Cardiac fibroblast (primary cell): ENCODE measurements around the gene CD207.

Source experiments
- DNase-seq, 2 donors: peaks; one replicate each; pipeline versions ENCODE4 v3.0.0 to v3.0.0-alpha.2; 2010; ENCODE audit warnings: low read depth in 2 of 2
- H3K4me3 ChIP-seq, 2 donors: replicated peaks in 1 of 2; 1 replicate in 1 of 2; 2 replicates in 1 of 2; pipeline ENCODE4 v1.5.1; 2011; ENCODE audit warnings: low read depth in 2 of 2, low read length in 2 of 2, mild to moderate bottlenecking in 2 of 2, moderate library complexity in 1 of 2
- TF ChIP-seq, protein P1 (sequence below): IDR thresholded peaks from one replicate; pipeline ENCODE4 v1.5.1; 2011; ENCODE audit warnings: low read depth, mild to moderate bottlenecking, low read length, inconsistent platforms

CD207 gene

DNA sequence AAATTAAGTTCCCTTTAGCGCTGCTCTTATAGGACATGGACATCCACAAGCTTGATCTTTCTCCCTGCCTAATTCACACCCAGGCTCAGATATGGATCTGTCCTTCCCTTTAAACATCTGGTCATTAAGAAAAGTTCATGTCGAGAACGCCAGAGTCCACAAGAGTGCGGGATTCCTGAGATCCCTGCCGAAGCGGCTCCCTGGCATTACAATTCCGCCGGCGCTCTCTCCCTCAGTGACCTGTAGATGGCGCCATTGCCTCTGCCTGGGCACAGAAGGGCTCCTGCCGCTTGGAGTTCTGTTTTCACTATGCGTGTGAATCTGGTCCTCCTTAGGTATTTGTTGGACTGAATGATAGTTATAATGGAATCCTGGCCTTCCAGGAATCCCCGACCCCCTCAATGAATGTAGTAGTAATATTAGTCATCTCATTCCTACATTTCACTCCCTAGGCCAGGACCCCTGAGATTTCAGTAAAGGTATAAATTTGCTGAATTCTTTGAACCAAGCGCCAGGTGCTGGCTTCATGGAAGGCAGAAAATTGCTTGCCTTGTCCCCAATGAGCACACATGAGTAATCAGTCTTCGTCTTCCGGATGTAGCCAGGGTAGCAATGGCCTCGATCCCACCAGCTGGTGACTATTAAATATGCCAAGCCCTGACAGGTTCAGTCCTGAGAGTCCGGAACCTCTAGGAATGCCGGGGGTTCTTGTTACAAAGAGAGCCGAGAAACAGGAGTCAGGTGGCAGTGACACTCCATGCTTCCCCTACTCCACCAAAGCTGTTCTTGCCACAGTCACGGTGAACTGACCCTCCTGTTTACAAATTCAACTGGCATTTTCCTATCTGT lies 26.4 kb upstream of the CD207 start:
- DNase-seq: peak; percentile 78 to 80
- TF ChIP-seq, protein P1, sequence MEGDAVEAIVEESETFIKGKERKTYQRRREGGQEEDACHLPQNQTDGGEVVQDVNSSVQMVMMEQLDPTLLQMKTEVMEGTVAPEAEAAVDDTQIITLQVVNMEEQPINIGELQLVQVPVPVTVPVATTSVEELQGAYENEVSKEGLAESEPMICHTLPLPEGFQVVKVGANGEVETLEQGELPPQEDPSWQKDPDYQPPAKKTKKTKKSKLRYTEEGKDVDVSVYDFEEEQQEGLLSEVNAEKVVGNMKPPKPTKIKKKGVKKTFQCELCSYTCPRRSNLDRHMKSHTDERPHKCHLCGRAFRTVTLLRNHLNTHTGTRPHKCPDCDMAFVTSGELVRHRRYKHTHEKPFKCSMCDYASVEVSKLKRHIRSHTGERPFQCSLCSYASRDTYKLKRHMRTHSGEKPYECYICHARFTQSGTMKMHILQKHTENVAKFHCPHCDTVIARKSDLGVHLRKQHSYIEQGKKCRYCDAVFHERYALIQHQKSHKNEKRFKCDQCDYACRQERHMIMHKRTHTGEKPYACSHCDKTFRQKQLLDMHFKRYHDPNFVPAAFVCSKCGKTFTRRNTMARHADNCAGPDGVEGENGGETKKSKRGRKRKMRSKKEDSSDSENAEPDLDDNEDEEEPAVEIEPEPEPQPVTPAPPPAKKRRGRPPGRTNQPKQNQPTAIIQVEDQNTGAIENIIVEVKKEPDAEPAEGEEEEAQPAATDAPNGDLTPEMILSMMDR: peak; percentile 98
- no peak overlapping the region for H3K4me3 ChIP-seq

DNA sequence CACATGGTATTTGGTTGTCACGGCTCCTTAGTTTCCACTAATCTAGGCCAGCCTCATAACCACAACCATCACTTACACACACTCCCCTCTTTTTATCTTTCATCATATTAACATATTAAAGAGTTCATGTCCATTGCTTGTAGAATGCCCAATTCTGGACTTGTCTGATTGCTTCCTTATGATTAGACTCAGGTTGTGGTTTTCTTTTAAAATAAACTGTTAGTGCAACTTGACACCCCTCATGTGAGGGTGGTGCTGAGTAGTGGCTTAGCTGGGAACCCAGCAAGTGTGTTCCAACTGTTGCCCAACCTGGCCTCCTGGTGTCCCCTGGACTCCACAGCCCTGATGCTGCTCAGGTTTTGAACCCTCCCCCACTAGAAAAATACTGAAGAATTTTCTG lies 20.1 kb upstream of the CD207 start:
- TF ChIP-seq, protein P1: no peak
- H3K4me3 ChIP-seq: no peak overlapping the region
- no peak for DNase-seq

DNA sequence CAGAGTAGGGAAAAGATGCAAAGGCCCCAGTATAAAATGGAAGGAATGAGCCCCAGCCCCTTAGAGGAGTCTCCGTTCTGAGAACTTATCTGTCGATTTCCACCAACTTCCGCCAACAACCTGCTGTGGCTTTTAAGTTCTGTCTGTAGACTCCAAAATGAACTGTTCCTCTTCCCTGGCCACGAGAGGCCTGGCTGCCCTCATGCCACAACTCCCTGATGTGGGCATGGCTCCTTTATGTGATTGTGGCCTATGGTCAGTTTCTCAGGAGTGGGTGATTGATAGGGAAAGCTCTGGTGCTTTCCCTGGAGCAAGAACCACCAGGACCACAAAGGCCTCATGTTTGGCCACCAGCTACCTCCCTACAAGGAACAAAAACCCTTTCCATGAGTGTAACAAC lies 18.8 kb upstream of the CD207 start:
- DNase-seq: no peak
- TF ChIP-seq, protein P1: no peak
- no peak overlapping the region for H3K4me3 ChIP-seq

DNA sequence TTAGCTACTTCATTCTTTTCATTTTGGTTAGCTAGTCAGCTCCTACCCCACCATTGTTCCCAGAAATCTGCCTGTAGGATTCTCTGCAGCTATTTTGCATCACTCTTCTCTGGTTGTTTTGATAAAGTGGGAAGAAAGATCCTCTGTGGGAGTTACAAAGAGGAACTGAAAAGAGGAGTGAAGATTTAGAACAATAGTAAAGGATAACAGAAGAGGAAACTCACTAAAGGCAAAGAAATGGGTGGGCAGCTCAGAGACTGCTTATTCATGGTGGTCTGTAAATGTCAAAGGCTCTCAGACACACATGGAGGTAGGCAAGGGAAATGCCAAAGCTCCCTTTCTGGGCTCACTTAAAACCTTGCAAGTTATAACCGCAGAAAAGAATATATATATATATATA lies 17.2 kb upstream of the CD207 start:
- no peak for DNase-seq
- TF ChIP-seq, protein P1: no peak
- no peak overlapping the region for H3K4me3 ChIP-seq

DNA sequence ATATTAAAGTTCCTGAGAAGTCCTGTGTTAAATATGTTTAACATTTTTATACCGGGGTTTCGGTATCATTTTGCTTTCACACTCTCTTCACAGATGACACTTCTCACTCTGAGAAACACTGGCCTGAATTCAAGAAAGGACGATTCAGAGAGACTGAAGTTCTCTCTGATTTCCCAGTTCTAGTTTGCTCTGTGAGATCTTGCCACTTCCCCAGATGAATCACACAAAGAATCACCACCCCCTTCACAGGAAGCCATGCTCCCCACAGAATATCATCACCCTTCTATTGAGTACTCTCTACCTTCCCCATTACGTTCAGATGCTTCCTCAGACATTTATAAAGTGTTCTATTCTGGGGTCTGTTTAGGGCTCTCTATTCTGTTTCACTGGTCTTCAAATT lies 16.1 kb upstream of the CD207 start:
- TF ChIP-seq, protein P1: no peak
- no peak overlapping the region for H3K4me3 ChIP-seq
- peak in 1 of 2 donors; percentile 28 for DNase-seq

DNA sequence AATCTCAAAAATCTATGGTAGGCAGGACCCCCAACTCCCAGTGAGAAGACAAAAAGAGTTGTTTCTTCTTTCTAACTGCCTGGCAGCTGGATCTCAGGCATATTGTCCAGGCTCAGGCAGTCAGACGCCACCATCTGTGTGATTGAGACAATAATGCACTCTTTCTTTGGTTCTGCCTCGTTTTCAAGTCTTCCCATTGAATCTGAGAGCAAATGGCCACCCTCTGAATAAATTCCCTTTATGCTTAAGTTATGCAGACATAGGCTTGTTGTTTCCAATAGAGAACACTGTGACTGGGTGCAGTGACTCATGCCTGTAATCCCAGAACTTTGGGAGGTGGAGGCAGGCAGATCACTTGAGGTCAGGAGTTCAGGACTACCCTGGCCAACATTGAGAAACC lies 15.3 kb upstream of the CD207 start:
- TF ChIP-seq, protein P1: no peak
- peak in 1 of 2 donors; percentile 5 for DNase-seq
- no peak overlapping the region for H3K4me3 ChIP-seq
